Activated naive CD8-positive, alpha-beta T cell treated with anti-CD3 and anti-CD28 coated beads, Interleukin-2, amount 50 U/mL, for 24 hours (primary cell): ENCODE measurements around the gene SLC16A8.

Experiments
- ATAC-seq: fragments of 150-1000 bp; cut with Tn5 transposase; one replicate; pipeline ENCODE4 v1.10.0; 2021
- DNase-seq: peaks from one replicate; pipeline ENCODE4 v3.0.0; 2021
- H3K27ac Mint-ChIP-seq: one replicate; pipeline ENCODE4 v1.8.0; 2021; ENCODE audit warnings: mild to moderate bottlenecking, mixed read lengths
- H3K27me3 Mint-ChIP-seq: one replicate; pipeline ENCODE4 v1.8.0; 2021; ENCODE audit warnings: mixed read lengths
- H3K36me3 Mint-ChIP-seq: one replicate; pipeline ENCODE4 v1.8.0; 2021; ENCODE audit warnings: low read depth, mixed read lengths
- H3K4me1 Mint-ChIP-seq: one replicate; pipeline ENCODE4 v1.8.0; 2021; ENCODE audit warnings: mixed read lengths
- H3K4me3 Mint-ChIP-seq: one replicate; pipeline ENCODE4 v1.8.0; 2021; ENCODE audit warnings: mild to moderate bottlenecking, moderate library complexity, mixed read lengths
- H3K9me3 Mint-ChIP-seq: one replicate; pipeline ENCODE4 v1.8.0; 2021; ENCODE audit warnings: mixed read lengths

SLC16A8 gene

GRCh38 chr22:38083931-38084631 is at the start of gene SLC16A8:
TSS of gene SLC16A8 (minus strand) at chr22:38084184. CDS start at chr22:38082873, 1,311 bp downstream.
- Mint-ChIP-seq H3K27ac (no peak within 1 kb of the TSS), H3K4me3 (no peak within 1 kb of the TSS), H3K9me3 (no peaks in the 10 kb centered on the region), H3K27me3 (peaks cover 39% of the 10 kb centered on the region), H3K36me3 (no peaks in the 10 kb centered on the region), H3K4me1 (no peaks in the 10 kb centered on the region)
- ATAC-seq (no peak), DNase-seq (no peak)

DNA sequence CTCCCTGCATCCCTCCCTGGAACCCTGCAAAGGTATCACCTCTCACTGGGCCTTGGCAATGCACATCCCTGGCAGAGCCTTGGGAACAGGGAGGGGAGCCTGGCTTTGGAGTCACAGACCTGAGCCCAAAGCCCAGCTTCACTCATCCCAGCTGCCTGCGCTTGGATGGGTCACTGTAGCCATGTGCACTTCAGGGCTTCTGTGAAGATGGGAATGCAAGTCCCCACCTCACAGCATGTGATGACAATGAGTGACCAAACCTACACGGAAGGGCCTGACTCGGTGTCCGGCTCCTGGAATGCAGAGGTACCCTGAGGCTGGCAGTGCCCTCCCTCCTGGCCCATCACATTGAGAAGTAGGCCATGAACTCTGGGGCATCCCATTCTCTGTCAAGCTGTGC is 49.3 kb upstream of the SLC16A8 start:
- H3K9me3 Mint-ChIP-seq, result no peaks in the 10 kb centered on the region
- H3K36me3 Mint-ChIP-seq, result peaks cover 6% of the 10 kb centered on the region
- DNase-seq, result no peak
- no peak overlapping the region for H3K4me3 Mint-ChIP-seq
- H3K27me3 Mint-ChIP-seq, result no peaks in the 10 kb centered on the region
- no peak overlapping the region for H3K27ac Mint-ChIP-seq
- ATAC-seq, result no peak
- H3K4me1 Mint-ChIP-seq, result peaks cover 3% of the 10 kb centered on the region

- H3K4me3 Mint-ChIP-seq, result no peak overlapping the region
- H3K27me3 Mint-ChIP-seq, result no peaks in the 10 kb centered on the region
- peaks cover 3% of the 10 kb centered on the region for H3K4me1 Mint-ChIP-seq
- DNase-seq, result no peak
- H3K9me3 Mint-ChIP-seq, result no peaks in the 10 kb centered on the region
- H3K36me3 Mint-ChIP-seq, result peaks cover 6% of the 10 kb centered on the region
- no peak for ATAC-seq
- H3K27ac Mint-ChIP-seq, result no peak overlapping the region
Observed at GRCh38 chr22:38132794-38133193, 48.8 kb upstream of the SLC16A8 start.

DNA sequence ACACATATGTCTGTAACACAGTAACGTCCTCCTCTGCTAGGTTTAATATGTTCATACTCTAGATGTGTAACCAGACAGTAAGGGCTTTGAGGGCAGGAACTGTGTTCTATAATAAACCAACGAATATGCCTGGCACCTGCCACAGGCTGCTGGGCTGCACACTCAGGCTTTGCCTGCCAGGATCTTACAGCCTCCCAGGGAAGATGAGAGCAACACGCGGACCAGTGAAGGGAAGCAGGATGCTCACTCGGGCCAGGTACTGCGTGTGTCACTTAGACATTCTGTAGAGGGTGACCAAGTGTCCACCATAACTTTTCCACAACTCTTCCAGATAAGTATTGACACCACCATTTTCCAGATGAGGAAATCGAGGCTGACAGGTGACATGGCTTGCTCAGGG is 48.2 kb upstream of the SLC16A8 start:
- Mint-ChIP-seq H3K4me3 (no peak overlapping the region), H3K4me1 (peaks cover 3% of the 10 kb centered on the region), H3K27me3 (no peaks in the 10 kb centered on the region), H3K9me3 (no peaks in the 10 kb centered on the region), H3K36me3 (peaks cover 6% of the 10 kb centered on the region), H3K27ac (no peak overlapping the region)
- DNase-seq (no peak), ATAC-seq (no peak)

DNA sequence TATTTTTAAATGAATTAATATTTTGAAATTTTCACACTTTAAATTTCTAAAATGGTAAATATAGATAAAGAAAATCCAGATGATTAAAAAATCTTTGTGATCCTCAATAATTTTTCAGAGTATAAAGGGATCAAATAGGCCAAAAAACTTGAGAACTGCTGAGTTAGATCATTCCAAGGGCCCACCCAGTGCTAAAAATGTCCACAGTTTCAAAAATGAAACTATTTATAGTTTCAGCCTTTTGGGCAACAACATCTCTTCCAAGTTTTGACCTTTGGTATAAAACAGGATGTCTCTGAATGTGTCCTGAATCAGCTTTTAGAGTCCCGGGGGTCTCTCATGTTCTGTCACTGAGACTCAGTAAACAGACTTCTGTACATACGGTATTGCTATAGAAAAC is 47.4 kb upstream of the SLC16A8 start:
- H3K4me1 Mint-ChIP-seq, result peaks cover 3% of the 10 kb centered on the region
- ATAC-seq (no peak), DNase-seq (no peak)
- peaks cover 6% of the 10 kb centered on the region for H3K36me3 Mint-ChIP-seq
- no peak overlapping the region for H3K4me3 Mint-ChIP-seq
- no peaks in the 10 kb centered on the region for H3K27me3 Mint-ChIP-seq
- no peaks in the 10 kb centered on the region for H3K9me3 Mint-ChIP-seq
- no peak overlapping the region for H3K27ac Mint-ChIP-seq

GRCh38 chr22:38129856-38130255 is 45.9 kb upstream of the SLC16A8 start:
- H3K27ac Mint-ChIP-seq, result no peak overlapping the region
- no peaks in the 10 kb centered on the region for H3K4me1 Mint-ChIP-seq
- H3K9me3 Mint-ChIP-seq, result no peaks in the 10 kb centered on the region
- H3K4me3 Mint-ChIP-seq, result no peak overlapping the region
- H3K27me3 Mint-ChIP-seq, result no peaks in the 10 kb centered on the region
- ATAC-seq, result no peak
- no peak for DNase-seq
- peaks cover 6% of the 10 kb centered on the region for H3K36me3 Mint-ChIP-seq

DNA sequence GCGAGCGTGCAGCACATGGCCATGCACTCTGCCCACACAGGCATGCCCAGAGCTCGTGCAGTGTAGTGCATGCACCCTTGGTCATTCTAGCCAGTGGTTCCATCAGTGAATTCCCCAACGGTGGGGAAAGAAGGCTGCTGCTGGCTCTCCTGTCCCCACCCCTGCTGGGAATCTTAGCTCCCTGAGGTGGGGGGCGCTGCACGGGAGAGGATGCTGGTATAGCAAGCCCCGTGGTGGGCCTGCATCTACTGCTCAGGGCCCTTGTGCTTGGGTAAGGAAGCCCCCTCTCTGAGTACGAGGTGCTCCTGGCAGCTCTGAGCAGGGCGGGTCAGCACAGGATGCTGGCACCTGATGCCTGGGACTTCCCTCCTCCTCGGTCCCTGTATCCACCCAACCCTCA is 45.0 kb upstream of the SLC16A8 start:
- Mint-ChIP-seq H3K9me3 (no peaks in the 10 kb centered on the region), H3K36me3 (peaks cover 6% of the 10 kb centered on the region), H3K27me3 (no peaks in the 10 kb centered on the region), H3K4me3 (no peak overlapping the region), H3K4me1 (no peaks in the 10 kb centered on the region), H3K27ac (no peak overlapping the region)
- ATAC-seq, result no peak
- no peak for DNase-seq

GRCh38 chr22:38127869-38128268 is 43.9 kb upstream of the SLC16A8 start:
- no peaks in the 10 kb centered on the region for H3K9me3 Mint-ChIP-seq
- H3K4me3 Mint-ChIP-seq, result no peak overlapping the region
- DNase-seq (no peak), ATAC-seq (no peak)
- peaks cover 5% of the 10 kb centered on the region for H3K36me3 Mint-ChIP-seq
- H3K27me3 Mint-ChIP-seq, result no peaks in the 10 kb centered on the region
- no peaks in the 10 kb centered on the region for H3K4me1 Mint-ChIP-seq
- no peak overlapping the region for H3K27ac Mint-ChIP-seq

DNA sequence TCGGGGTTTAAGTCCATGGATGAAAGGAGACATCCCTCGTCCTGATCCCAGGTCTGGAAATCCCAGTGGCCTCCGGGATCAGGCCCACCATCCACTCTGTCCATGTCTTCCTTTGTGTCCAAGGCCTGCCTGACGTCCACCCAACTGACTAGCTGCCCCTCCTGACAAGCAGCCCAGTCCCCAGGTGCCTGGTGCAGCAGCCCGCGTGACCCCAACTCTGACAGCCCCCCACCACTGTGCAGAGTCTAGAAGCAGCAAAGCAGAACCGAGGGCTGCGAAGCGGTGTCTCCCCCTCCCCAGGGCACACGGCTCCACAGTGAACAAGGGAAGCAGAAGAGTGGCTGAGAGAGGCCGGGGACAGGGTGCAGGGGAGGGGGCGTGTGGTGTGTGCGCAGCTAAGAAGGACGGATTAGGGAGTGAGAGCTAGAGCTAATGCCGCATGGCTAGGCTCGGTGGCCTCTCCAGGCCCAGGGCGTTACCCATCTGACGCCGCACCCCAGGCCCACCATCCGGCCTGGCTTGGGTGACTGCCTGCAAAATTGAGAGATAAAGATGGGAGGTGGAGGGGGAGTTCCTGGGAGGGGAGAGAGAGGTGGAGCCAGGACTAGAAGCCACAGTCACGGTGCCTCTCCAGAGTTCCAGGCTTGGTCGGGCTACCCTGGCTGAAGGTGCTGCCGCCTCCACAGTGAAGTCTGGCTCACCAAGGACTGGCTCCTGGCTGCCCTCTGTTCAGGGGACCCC is 43.1 kb upstream of the SLC16A8 start:
- Mint-ChIP-seq H3K36me3 (peaks cover 1% of the 10 kb centered on the region), H3K4me1 (no peaks in the 10 kb centered on the region), H3K27me3 (no peaks in the 10 kb centered on the region), H3K4me3 (no peak overlapping the region), H3K9me3 (no peaks in the 10 kb centered on the region), H3K27ac (no peak overlapping the region)
- ATAC-seq (no peak), DNase-seq (no peak)

DNA sequence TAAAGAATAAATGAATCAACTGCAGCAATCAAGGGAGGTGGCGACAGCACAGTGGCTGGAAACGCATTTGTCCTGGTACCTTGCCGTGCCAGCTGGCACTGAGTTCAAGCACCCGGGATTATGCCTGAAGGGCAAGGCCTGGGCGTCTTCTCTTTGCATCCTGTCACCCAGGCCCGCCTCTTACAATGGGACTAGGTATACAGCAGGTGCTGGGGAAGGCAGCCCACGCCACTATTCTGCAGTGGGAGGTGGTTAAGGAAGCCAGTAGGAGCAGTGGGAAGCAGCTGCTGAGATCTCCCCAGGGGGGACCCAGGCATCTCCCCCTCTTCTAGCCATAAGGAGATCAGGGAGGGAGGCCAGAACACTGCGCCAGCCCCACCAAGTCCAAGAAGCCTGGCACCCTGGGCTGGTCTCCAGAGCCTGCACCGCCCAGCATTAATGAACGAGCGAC is 41.8 kb upstream of the SLC16A8 start:
- no peak overlapping the region for H3K27ac Mint-ChIP-seq
- no peak for DNase-seq
- H3K27me3 Mint-ChIP-seq, result no peaks in the 10 kb centered on the region
- H3K9me3 Mint-ChIP-seq, result no peaks in the 10 kb centered on the region
- H3K4me3 Mint-ChIP-seq, result no peak overlapping the region
- no peak for ATAC-seq
- H3K4me1 Mint-ChIP-seq, result no peaks in the 10 kb centered on the region
- no peaks in the 10 kb centered on the region for H3K36me3 Mint-ChIP-seq

DNA sequence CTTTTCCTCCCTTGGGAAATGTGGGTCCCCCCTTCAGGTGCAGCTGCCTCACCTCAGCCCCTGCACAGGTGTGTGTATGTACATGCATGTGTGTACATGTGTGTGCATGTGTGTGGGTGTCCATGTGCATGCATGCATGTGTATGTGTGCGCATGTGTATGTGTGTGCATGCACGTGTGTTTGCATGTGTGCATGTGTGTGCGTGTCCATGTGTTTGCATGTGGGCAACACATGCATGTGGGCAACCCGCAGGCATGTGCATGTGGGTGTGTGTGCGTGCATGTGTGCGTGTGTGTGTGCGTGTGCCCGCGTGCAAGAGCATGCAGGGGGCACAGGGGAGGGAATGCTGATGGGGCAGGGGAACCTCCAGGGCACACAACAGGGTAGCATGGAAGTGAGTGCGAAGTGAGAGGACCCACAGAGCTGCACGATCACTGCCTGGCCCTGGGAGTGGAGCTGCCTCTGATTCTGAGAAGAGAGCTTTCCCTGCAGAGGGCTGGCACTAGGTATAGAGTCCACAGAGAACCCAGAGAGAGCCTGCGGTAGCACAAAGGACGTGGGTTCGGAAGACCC is 41.1 kb upstream of the SLC16A8 start:
- Mint-ChIP-seq H3K4me1 (no peaks in the 10 kb centered on the region), H3K27me3 (no peaks in the 10 kb centered on the region), H3K27ac (no peak overlapping the region), H3K36me3 (no peaks in the 10 kb centered on the region), H3K9me3 (no peaks in the 10 kb centered on the region), H3K4me3 (no peak overlapping the region)
- DNase-seq (no peak), ATAC-seq (no peak)

DNA sequence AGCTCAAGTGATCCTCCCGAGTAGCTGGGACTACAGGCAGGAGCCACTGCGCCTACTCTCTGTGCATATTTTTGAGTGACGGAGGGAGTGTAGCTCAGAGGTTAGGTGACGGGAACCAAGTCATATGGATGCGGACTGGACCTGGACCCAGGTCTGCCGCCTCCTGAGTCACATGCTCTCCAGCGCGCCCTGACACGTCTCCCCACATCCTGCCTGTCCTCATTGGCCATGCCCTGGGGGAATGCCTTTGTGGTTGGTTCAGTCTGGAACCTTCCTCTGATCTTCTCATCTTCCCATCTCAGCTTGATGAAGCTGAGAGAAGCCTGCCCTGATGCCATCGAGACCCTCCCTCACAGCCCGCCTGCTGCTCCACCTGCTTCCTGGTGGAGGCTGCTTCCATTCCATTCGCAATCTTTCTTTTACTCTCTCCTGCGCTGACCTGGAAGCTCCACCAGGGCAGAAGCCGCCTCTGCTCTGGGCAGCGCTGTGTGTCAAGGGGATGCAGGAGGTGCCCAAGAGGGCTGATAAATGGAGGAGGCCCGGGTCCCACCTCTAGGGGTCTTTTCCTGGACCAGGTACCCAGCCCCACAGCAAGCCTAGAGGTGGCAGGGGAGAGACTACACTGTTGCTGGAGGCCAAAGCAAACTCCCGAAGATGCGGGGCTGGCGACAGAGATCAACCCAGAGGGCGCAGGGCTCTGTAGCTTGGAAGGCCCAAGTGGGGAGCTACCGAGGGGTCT is 40.4 kb upstream of the SLC16A8 start:
- no peak for DNase-seq
- H3K4me1 Mint-ChIP-seq, result no peaks in the 10 kb centered on the region
- ATAC-seq, result no peak
- H3K27ac Mint-ChIP-seq, result no peak overlapping the region
- no peak overlapping the region for H3K4me3 Mint-ChIP-seq
- no peaks in the 10 kb centered on the region for H3K27me3 Mint-ChIP-seq
- H3K9me3 Mint-ChIP-seq, result no peaks in the 10 kb centered on the region
- no peaks in the 10 kb centered on the region for H3K36me3 Mint-ChIP-seq

- H3K9me3 Mint-ChIP-seq, result no peaks in the 10 kb centered on the region
- no peak for ATAC-seq
- no peaks in the 10 kb centered on the region for H3K4me1 Mint-ChIP-seq
- H3K4me3 Mint-ChIP-seq, result no peak overlapping the region
- no peak for DNase-seq
- H3K27me3 Mint-ChIP-seq, result no peaks in the 10 kb centered on the region
- no peaks in the 10 kb centered on the region for H3K36me3 Mint-ChIP-seq
- H3K27ac Mint-ChIP-seq, result no peak overlapping the region
Observed at GRCh38 chr22:38122616-38123015, 38.6 kb upstream of the SLC16A8 start.

GRCh38 chr22:38120359-38121110 is 36.6 kb upstream of the SLC16A8 start:
- H3K4me3 Mint-ChIP-seq, result no peak overlapping the region
- DNase-seq, result no peak
- H3K4me1 Mint-ChIP-seq, result no peaks in the 10 kb centered on the region
- no peak for ATAC-seq
- H3K27me3 Mint-ChIP-seq, result no peaks in the 10 kb centered on the region
- no peaks in the 10 kb centered on the region for H3K9me3 Mint-ChIP-seq
- H3K36me3 Mint-ChIP-seq, result no peaks in the 10 kb centered on the region
- no peak overlapping the region for H3K27ac Mint-ChIP-seq
